Large intestine (tissue), 3 donors: Measurements from ENCODE around the gene CCND3. TPM values are rescaled to one million over a fixed set of nuclear protein-coding genes. Genes with fewer than 3 reads are reported as not detected.
A peak's percentile ranks its signal among the peaks of the same experiment; 100 is the strongest.
"Not testable (repeated sequence)": the region's sequence is repeated elsewhere in the genome, so short reads cannot be mapped to it uniquely, and the experiment has no call there.

Experiments
- DNase-seq, 2 donors: peaks; one replicate each; pipeline versions ENCODE4 v3.0.0 to v3.0.0-alpha.2; 2013
- H3K27ac ChIP-seq: one replicate; pipeline ENCODE4 v1.5.1; 2013; ENCODE audit warnings: low read length
- H3K27me3 ChIP-seq: 2 replicates; pipeline ENCODE4 v1.6.1; 2013; ENCODE audit warnings: low read length; ENCODE audit not compliant: control insufficient read depth, insufficient read depth
- H3K36me3 ChIP-seq: 2 replicates; pipeline ENCODE4 v1.6.1; 2013; ENCODE audit warnings: low read length; ENCODE audit not compliant: control insufficient read depth, insufficient read depth
- H3K4me1 ChIP-seq: one replicate; pipeline ENCODE4 v1.6.1; 2013; ENCODE audit warnings: low read length; ENCODE audit not compliant: control insufficient read depth, insufficient read depth
- H3K4me3 ChIP-seq: one replicate; pipeline ENCODE4 v1.5.1; 2013; ENCODE audit warnings: low read length
- H3K9me3 ChIP-seq: one replicate; pipeline ENCODE4 v1.6.1; 2013; ENCODE audit warnings: mild to moderate bottlenecking, low read depth, low read length, moderate library complexity; ENCODE audit not compliant: control insufficient read depth
- WGBS: methylation state at CpG from one replicate; pipeline ENCODE4 v1.1.5; 2013; ENCODE audit warnings: low lambda C conversion rate; ENCODE audit not compliant: insufficient coverage; 5-methylcytosine and 5-hydroxymethylcytosine counted together
- polyA plus RNA-seq: library from polyadenylated mRNA; unstranded; fragments of 120-200 nt; gene quantifications from one replicate; pipeline ENCODE4 v1.2.1, GENCODE V29; 2013

The CCND3 gene
- polyA plus RNA-seq, 1 donor, result 53.6 TPM

GRCh38 chr6:41955412-41955811 lies 13.8 kb upstream of the CCND3 start:
- 100% methylated on average over 1 of the region's 2 CpGs for WGBS
- DNase-seq, result no peak

GRCh38 chr6:41954668-41955067 lies 13.1 kb upstream of the CCND3 start:
- whole genome bisulfite sequencing, result no CpG with 5 or more reads among the region's 2 CpGs
- DNase-seq, result no peak
- no peaks in the 10 kb centered on the region for H3K4me1 ChIP-seq
- H3K36me3 ChIP-seq, result no peaks in the 10 kb centered on the region
- no peak overlapping the region for H3K4me3 ChIP-seq
- no peaks in the 10 kb centered on the region for H3K27me3 ChIP-seq
- H3K27ac ChIP-seq, result no peak overlapping the region
- H3K9me3 ChIP-seq, result no peaks in the 10 kb centered on the region

More at GRCh38 chr6:41955412-41955811, 13.8 kb upstream of the CCND3 start:
- no peaks in the 10 kb centered on the region for H3K4me1 ChIP-seq
- no peaks in the 10 kb centered on the region for H3K27me3 ChIP-seq
- H3K9me3 ChIP-seq, result no peaks in the 10 kb centered on the region
- no peaks in the 10 kb centered on the region for H3K36me3 ChIP-seq
- H3K27ac ChIP-seq, result no peak overlapping the region
- H3K4me3 ChIP-seq, result no peak overlapping the region

DNA sequence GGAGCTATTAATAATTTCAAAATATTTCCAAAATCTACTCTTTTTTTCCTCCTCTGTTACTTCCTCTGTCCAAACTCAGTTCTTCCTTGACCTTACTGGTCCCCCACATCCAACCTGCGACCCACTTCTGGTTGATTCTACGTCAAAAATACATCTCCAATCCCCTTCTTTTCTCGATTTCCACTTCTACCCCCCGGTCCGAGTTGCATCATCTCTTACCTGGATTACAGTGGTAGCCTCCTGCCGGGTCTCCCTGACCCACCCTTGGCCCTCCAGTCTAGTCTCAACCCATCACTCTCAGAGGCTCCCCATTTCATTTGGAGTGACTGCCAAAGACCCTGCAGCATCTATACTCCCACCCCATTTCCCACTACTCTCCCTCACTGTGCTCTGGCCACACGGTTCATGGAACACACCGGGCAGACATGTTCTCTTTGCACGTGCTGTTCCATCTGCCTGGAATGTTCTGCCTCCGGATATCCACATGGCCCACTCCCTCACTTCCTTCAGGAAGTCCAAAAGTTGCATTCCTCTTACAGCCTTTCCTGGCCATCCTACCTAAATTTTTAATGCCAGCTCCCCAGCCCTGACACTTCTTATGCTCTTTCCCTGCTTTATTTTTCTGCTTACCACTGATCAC lies 6.1 kb upstream of the CCND3 start:
- Histone ChIP-seq H3K36me3 (no peaks in the 10 kb centered on the region), H3K9me3 (no peaks in the 10 kb centered on the region), H3K27me3 (no peaks in the 10 kb centered on the region), H3K4me3 (no peak overlapping the region), H3K27ac (no peak overlapping the region), H3K4me1 (no peaks in the 10 kb centered on the region)
- no peak for DNase-seq
- WGBS, result 93% methylated on average over 2 of the region's 10 CpGs

GRCh38 chr6:41943456-41943855 lies 1.8 kb upstream of the CCND3 start:
- no peaks in the 10 kb centered on the region for H3K27me3 ChIP-seq
- H3K4me1 ChIP-seq, result peaks cover 24% of the 10 kb centered on the region
- H3K4me3 ChIP-seq, result no peak overlapping the region
- no peak for DNase-seq
- H3K36me3 ChIP-seq, result no peaks in the 10 kb centered on the region
- no peak overlapping the region for H3K27ac ChIP-seq
- no peaks in the 10 kb centered on the region for H3K9me3 ChIP-seq

- H3K27ac ChIP-seq, H3K9me3 ChIP-seq, DNase-seq, H3K4me3 ChIP-seq, H3K27me3 ChIP-seq, H3K36me3 ChIP-seq: not testable (repeated sequence)
- WGBS, result no CpG with 5 or more reads among the region's 14 CpGs
- H3K4me1 ChIP-seq, result peaks cover 30% of the 10 kb centered on the region
Measured at GRCh38 chr6:41942882-41943281, 1.3 kb upstream of the CCND3 start.

GRCh38 chr6:41942067-41942851 lies 651 bp upstream of the CCND3 start:
- peaks cover 3% of the 10 kb centered on the region for H3K36me3 ChIP-seq
- H3K27ac ChIP-seq, result peak overlapping the region; percentile 45
- WGBS, result 89% methylated on average over 3 of the region's 20 CpGs
- peaks cover 35% of the 10 kb centered on the region for H3K4me1 ChIP-seq
- DNase-seq, result peak in 1 of 2 donors; percentile 19
- no peaks in the 10 kb centered on the region for H3K27me3 ChIP-seq
- H3K9me3 ChIP-seq, result no peaks in the 10 kb centered on the region
- H3K4me3 ChIP-seq, result peak overlapping the region; percentile 55

DNA sequence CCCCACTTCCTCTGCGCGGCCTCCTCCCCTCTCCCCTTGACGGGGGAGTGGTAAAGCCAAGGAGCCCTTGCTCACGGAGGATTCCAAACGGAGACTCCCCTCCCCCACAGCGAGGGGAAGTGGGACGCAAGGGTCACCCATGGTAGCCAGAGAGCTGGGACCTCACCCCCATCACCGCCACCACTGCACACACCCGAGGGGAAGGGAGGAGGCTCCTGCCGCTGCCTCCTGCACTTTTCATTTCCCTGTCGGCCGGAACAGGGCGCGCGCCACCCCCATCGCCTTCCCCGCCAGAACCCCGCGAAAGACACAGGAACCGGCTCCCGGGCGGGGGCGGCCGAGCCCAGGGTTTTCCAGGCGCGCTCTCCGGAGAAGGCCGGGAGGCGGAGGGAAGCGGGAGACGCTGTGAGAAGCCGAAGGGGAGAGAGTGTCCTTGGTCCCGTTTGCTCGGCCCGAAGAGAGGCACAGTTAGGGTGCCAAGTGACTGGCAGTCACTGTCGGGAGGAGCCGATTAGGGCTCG lies 789 bp downstream of the CCND3 start:
- peak overlapping the region; percentile 97 for H3K4me3 ChIP-seq
- peak overlapping the region; percentile 92 for H3K27ac ChIP-seq
- no CpG with 5 or more reads among the region's 38 CpGs for WGBS
- H3K9me3 ChIP-seq, result no peaks in the 10 kb centered on the region
- no peaks in the 10 kb centered on the region for H3K27me3 ChIP-seq
- peaks cover 17% of the 10 kb centered on the region for H3K36me3 ChIP-seq
- peak; percentile 20 to 68 for DNase-seq
- peaks cover 48% of the 10 kb centered on the region for H3K4me1 ChIP-seq

DNA sequence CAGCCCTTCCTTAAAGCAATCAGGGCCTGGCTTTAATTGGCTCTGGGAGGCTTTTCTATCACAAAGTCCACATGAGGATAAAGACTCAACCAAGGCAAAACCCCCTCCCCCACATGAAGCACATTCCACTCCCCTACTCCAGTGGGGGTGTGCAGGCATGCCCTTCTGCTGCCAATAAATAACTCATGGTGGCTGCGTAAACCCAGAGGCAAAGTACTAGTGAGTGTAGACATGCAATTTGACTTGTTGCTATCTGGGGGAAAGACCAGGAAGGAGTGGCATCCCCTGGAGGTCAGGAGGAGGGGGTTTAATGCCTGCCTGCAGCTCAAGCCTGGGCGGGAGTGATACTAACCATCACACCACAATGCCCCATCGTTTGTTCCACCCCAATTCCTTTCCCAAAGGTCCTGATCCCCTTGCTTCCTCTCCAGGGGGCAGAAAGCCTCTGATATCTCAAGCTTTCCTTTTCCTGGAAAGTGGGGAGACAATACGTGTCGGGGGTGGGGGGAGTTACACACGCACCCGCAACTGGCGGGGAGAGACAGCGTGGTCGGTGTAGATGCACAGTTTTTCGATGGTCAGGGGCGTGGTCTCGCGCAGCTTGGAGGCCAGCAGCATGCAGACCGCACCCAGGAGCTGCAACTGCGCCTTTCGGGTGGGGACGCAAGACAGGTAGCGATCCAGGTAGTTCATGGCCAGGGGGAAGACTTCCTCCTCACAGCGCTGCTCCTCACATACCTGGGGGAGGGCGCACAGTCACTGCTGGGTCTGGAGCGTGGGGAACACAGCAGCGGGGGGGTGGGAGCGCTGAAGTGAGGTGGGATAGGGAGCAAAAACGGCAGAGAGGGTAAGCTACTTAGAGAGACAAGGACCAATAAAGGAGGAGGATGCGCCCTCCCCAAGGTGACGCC lies 1.5 kb downstream of the CCND3 start:
- Histone ChIP-seq H3K4me1 (peaks cover 54% of the 10 kb centered on the region), H3K27ac (peak overlapping the region; percentile 92), H3K9me3 (no peaks in the 10 kb centered on the region), H3K36me3 (peaks cover 24% of the 10 kb centered on the region), H3K27me3 (no peaks in the 10 kb centered on the region), H3K4me3 (peak overlapping the region; percentile 97)
- peak; percentile 91 to 95 for DNase-seq
- WGBS, result no CpG with 5 or more reads among the region's 27 CpGs

DNA sequence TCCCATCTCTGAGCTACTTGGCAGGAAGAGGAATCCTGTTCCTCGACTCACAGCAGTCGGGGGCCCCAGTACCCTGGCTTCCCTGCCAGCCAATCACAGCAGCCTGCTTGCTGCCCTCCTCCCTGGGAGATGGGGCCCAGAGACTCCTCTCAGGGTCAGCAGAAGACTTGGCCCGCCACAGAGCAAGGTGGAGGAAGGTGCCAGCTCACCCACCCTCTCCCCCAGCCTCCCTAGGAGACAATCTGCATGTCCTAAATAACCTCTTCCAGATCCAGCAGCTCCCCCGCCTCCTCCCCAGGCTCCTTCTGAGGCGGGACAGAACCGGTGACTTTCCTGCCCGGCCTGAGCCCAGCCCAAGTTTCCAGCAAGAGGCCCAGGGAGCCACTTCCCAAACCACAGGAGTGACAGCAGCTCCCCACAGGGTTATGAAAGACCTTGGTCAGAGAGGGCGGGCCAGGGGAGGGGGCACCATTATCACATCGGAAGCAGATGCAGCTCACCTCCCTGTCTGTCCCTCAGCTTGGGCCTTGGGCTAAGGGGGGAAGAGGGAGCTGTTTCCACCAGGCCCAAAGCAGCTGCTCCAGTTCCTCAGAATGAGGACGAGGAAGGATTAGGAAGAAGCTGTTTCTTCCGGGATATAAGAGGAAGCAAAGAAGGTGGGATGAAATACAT lies 2.3 kb downstream of the CCND3 start:
- Histone ChIP-seq H3K9me3 (no peaks in the 10 kb centered on the region), H3K27ac (peak overlapping the region; percentile 92), H3K4me3 (peak overlapping the region; percentile 35), H3K27me3 (no peaks in the 10 kb centered on the region), H3K36me3 (peaks cover 31% of the 10 kb centered on the region), H3K4me1 (peaks cover 54% of the 10 kb centered on the region)
- DNase-seq, result peak; percentile 77 to 84
- WGBS, result 8% methylated on average over 2 of the region's 11 CpGs
